HepG2 (cell line): Measurements from ENCODE around the gene GBX1.

Experiments
- AHR ChIP-seq: IDR thresholded peaks from 2 replicates; pipeline ENCODE4 v1.6.1; 2018; ENCODE audit warnings: missing genetic modification reagents, missing compliant biosample characterization
- CBX5 ChIP-seq: sonication (generic); formaldehyde crosslinking; IDR thresholded peaks from 2 replicates; pipeline ENCODE4 v1.4.0; 2020; ENCODE audit warnings: missing genetic modification reagents, borderline replicate concordance
- ELF1 ChIP-seq: sonication (generic); formaldehyde crosslinking; IDR thresholded peaks from 2 replicates; pipeline ENCODE4 v1.4.0; 2020; ENCODE audit warnings: missing genetic modification reagents
- ERF ChIP-seq: IDR thresholded peaks from 2 replicates; pipeline ENCODE4 v1.6.1; 2018; ENCODE audit warnings: missing biosample characterization, missing genetic modification reagents
- FOSL1 ChIP-seq: sonication (generic); formaldehyde crosslinking; IDR thresholded peaks from 2 replicates; pipeline ENCODE4 v1.9.0; 2021; ENCODE audit warnings: missing genetic modification reagents, borderline replicate concordance
- MIER2 ChIP-seq: IDR thresholded peaks from 2 replicates; pipeline ENCODE4 v1.6.1; 2016; ENCODE audit warnings: missing biosample characterization, missing genetic modification reagents
- POLR2A ChIP-seq, 2 experiments: IDR thresholded peaks; 2 replicates each; pipeline ENCODE4 v1.6.1; 2011; ENCODE audit warnings: low read depth in 2 of 2, low read length in 2 of 2, mild to moderate bottlenecking in 1 of 2, moderate library complexity in 1 of 2; ENCODE audit not compliant: insufficient read depth in 1 of 2
- POLR2AphosphoS2 ChIP-seq: IDR thresholded peaks from 2 replicates; pipeline ENCODE4 v1.6.1; 2011; ENCODE audit warnings: low read depth, low read length, improper control_type of control experiment
- YY1 ChIP-seq: IDR thresholded peaks from 2 replicates; pipeline ENCODE4 v1.6.1; 2011; ENCODE audit warnings: low read length, low read depth, moderate library complexity, mild to moderate bottlenecking; ENCODE audit not compliant: insufficient read depth, insufficient replicate concordance
- ZFP36 ChIP-seq: fragments of 150-350 bp; IDR thresholded peaks from 2 replicates; pipeline ENCODE4 v1.6.1; 2018; ENCODE audit warnings: borderline replicate concordance, low read length, low read depth; ENCODE audit not compliant: partially characterized antibody
- ZNF12 ChIP-seq: sonication (generic); formaldehyde crosslinking; IDR thresholded peaks from 2 replicates; pipeline ENCODE4 v1.5.0; 2020; ENCODE audit warnings: missing genetic modification reagents
- ZNF616 ChIP-seq: sonication (generic); formaldehyde crosslinking; IDR thresholded peaks from 2 replicates; pipeline ENCODE4 v1.5.0; 2020; ENCODE audit warnings: low read depth, mild to moderate bottlenecking, missing genetic modification reagents
- TF ChIP-seq, protein P1 (sequence below): sonication (generic); formaldehyde crosslinking; IDR thresholded peaks from 2 replicates; pipeline ENCODE4 v1.5.0; 2020; ENCODE audit warnings: mild to moderate bottlenecking, missing genetic modification reagents, moderate library complexity

DNA sequence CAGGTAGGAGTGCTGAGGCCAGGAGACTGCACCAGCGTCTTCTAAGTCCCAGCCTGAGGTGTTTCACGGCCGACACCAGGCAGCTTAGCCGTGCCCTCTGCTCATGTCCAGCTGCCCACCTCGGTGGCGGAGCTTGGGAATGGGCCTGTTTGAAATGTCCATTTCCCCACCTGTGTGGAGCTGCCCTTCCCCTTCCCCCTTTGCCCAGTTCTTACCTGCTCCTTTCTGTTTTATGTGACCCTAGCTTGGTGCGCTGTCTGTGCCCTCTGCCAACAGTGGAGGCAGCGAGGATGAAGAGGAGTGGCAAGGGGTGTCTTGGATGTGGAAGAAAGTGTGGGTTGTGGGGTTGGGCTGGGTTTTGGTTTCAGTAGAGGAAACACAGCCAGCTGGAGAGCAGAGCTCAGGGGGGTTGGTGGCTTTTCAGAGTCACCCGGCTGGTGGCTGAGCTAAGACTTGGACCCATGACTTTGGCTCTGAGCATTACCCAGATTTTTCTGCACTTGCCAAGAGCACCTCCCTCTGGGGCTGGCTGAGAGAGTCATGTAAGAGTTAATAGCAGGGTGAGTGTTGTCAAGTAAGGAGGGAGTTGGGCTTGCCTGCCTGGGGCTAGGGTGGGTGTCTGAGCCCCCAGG is 37.4 kb downstream of the GBX1 start:
- TF ChIP-seq POLR2A (IDR thresholded peaks at IDR 0.05; ENCODE audit: insufficient read depth in 1 of 2, low read depth in 2 of 2, low read length in 2 of 2) (no peak), ELF1 (CRISPR knock-in tag) (no peak), FOSL1 (CRISPR knock-in tag) (no peak), MIER2 (CRISPR knock-in tag) (no peak), ZNF12 (no peak), AHR (no peak), ZFP36 (no peak), POLR2AphosphoS2 (no peak), YY1 (no peak), ERF (CRISPR knock-in tag) (no peak), ZNF616 (CRISPR knock-in tag) (no peak), CBX5 (CRISPR knock-in tag) (no peak)
- TF ChIP-seq, protein P1, sequence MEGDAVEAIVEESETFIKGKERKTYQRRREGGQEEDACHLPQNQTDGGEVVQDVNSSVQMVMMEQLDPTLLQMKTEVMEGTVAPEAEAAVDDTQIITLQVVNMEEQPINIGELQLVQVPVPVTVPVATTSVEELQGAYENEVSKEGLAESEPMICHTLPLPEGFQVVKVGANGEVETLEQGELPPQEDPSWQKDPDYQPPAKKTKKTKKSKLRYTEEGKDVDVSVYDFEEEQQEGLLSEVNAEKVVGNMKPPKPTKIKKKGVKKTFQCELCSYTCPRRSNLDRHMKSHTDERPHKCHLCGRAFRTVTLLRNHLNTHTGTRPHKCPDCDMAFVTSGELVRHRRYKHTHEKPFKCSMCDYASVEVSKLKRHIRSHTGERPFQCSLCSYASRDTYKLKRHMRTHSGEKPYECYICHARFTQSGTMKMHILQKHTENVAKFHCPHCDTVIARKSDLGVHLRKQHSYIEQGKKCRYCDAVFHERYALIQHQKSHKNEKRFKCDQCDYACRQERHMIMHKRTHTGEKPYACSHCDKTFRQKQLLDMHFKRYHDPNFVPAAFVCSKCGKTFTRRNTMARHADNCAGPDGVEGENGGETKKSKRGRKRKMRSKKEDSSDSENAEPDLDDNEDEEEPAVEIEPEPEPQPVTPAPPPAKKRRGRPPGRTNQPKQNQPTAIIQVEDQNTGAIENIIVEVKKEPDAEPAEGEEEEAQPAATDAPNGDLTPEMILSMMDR (CRISPR knock-in tag), result no peak
